H1 (cell line): ENCODE measurements around the gene POLR2C. TPM values are rescaled to one million over a fixed set of nuclear protein-coding genes. Genes with fewer than 3 reads are reported as not detected.

Experiments
- CTCF ChIA-PET: fragments of 300-600 bp; sonication (Branson Sonifier 250); formaldehyde crosslinking; loops from one replicate; lab custom pipeline; 2021; ENCODE audit not compliant: partially characterized antibody; lab: Charles Lee
- POLR2A ChIA-PET: fragments of 300-600 bp; sonication (Branson Sonifier 250); formaldehyde crosslinking; loops from one replicate; lab custom pipeline; 2021; ENCODE audit warnings: inconsistent platforms; ENCODE audit not compliant: partially characterized antibody; lab: Charles Lee
- DNase-seq, 2 experiments: peaks; one replicate each; pipeline versions ENCODE4 v3.0.0 to v3.0.0-alpha.2; 2010 to 2022; ENCODE audit warnings: low spot score in 2 of 2, low read depth in 1 of 2, mixed read lengths in 1 of 2
- FAIRE-seq: peaks from 2 replicates; lab custom pipeline; 2011; peaks lifted over from hg19 to GRCh38; lab: Jason Lieb, UNC
- H2AFZ ChIP-seq: 2 replicates; pipeline ENCODE4 v1.8.1; 2012; ENCODE audit warnings: low read length, inconsistent platforms
- H2AK5ac ChIP-seq: 2 replicates; pipeline ENCODE4 v1.6.1; 2013; ENCODE audit warnings: low read depth, low read length
- H2BK120ac ChIP-seq: replicated peaks from 2 replicates; pipeline ENCODE3; 2013; ENCODE audit warnings: low read depth, low read length, inconsistent platforms
- H2BK12ac ChIP-seq: 2 replicates; pipeline ENCODE4 v1.6.1; 2013; ENCODE audit warnings: low read depth, low read length
- H2BK15ac ChIP-seq: 2 replicates; pipeline ENCODE4 v1.6.1; 2013; ENCODE audit warnings: low read length
- H2BK20ac ChIP-seq: 2 replicates; pipeline ENCODE4 v1.6.1; 2013; ENCODE audit warnings: low read length
- H2BK5ac ChIP-seq: 2 replicates; pipeline ENCODE4 v1.6.1; 2013; ENCODE audit warnings: low read depth, low read length
- H3K14ac ChIP-seq: 2 replicates; pipeline ENCODE4 v1.6.1; 2013; ENCODE audit warnings: inconsistent platforms; ENCODE audit not compliant: insufficient read length
- H3K18ac ChIP-seq: 2 replicates; pipeline ENCODE4 v1.6.1; 2013; ENCODE audit warnings: low read length; ENCODE audit errors: extremely low read depth
- H3K23ac ChIP-seq: 2 replicates; pipeline ENCODE4 v1.6.1; 2013; ENCODE audit warnings: inconsistent platforms; ENCODE audit not compliant: insufficient read length
- H3K23me2 ChIP-seq: 2 replicates; pipeline ENCODE4 v1.6.1; 2013; ENCODE audit warnings: low read depth, low read length
- H3K27ac ChIP-seq: 2 replicates; pipeline ENCODE4 v1.6.1; 2011; ENCODE audit warnings: low read depth, low read length, inconsistent platforms
- H3K27me3 ChIP-seq, 4 experiments: replicated peaks in 1 of 4; 1 replicate in 1 of 4; 2 replicates in 3 of 4; pipeline versions ENCODE4 v1.6.1 to v1.8.1; 2011 to 2013; ENCODE audit warnings: low read length in 3 of 4, mild to moderate bottlenecking in 3 of 4, inconsistent platforms in 2 of 4, mixed read lengths in 2 of 4, moderate library complexity in 1 of 4; ENCODE audit not compliant: control insufficient read depth in 3 of 4, insufficient read depth in 3 of 4; ENCODE audit errors: extremely low read depth in 1 of 4
- H3K36me3 ChIP-seq, 4 experiments: 2 replicates each; pipeline versions ENCODE4 v1.6.1 to v1.8.1; 2011 to 2013; ENCODE audit warnings: mild to moderate bottlenecking in 4 of 4, low read length in 3 of 4, moderate library complexity in 2 of 4, control low read depth in 1 of 4, inconsistent platforms in 1 of 4; ENCODE audit not compliant: insufficient read depth in 4 of 4, control insufficient read depth in 2 of 4
- H3K4ac ChIP-seq: replicated peaks from 2 replicates; pipeline ENCODE3; 2013; ENCODE audit warnings: low read length, low read depth, mixed read lengths, inconsistent platforms; ENCODE audit not compliant: insufficient read length
- H3K4me1 ChIP-seq, 4 experiments: replicated peaks in 1 of 4; 1 replicate in 1 of 4; 2 replicates in 3 of 4; pipeline versions ENCODE4 v1.6.1 to v1.8.1; 2011 to 2013; ENCODE audit warnings: low read length in 3 of 4, inconsistent platforms in 2 of 4, mixed read lengths in 1 of 4; ENCODE audit not compliant: insufficient read depth in 4 of 4, control insufficient read depth in 3 of 4
- H3K4me2 ChIP-seq, 2 experiments: 2 replicates each; pipeline versions ENCODE4 v1.6.1 to v1.8.1; 2011 to 2013; ENCODE audit warnings: low read depth in 2 of 2, low read length in 2 of 2, control low read depth in 1 of 2, inconsistent platforms in 1 of 2, mild to moderate bottlenecking in 1 of 2; ENCODE audit not compliant: insufficient read depth in 1 of 2
- H3K4me3 ChIP-seq, 4 experiments: fragments of 200-600, 300-600 bp in 1 of 4; sonication (generic), shearing (Covaris generic), sonication (Bioruptor Twin) in 1 of 4; 2 replicates each; pipeline versions ENCODE4 v1.5.1 to v1.8.1; 2011 to 2016; ENCODE audit warnings: low read length in 4 of 4, low read depth in 3 of 4, control low read depth in 2 of 4, inconsistent platforms in 2 of 4, mild to moderate bottlenecking in 2 of 4, mixed read lengths in 1 of 4, moderate library complexity in 1 of 4; ENCODE audit not compliant: insufficient read depth in 2 of 4; ENCODE audit errors: extremely low read depth in 1 of 4
- H3K56ac ChIP-seq: replicated peaks from 2 replicates; pipeline ENCODE3; 2013; ENCODE audit warnings: low read depth, mild to moderate bottlenecking, mixed read lengths, low read length, inconsistent platforms; ENCODE audit not compliant: insufficient read length
- H3K79me1 ChIP-seq: 2 replicates; pipeline ENCODE4 v1.6.1; 2013; ENCODE audit warnings: low read depth, low read length, control low read depth
- H3K79me2 ChIP-seq, 2 experiments: 2 replicates each; pipeline versions ENCODE4 v1.6.1 to v1.8.1; 2012 to 2013; ENCODE audit warnings: low read length in 2 of 2, mild to moderate bottlenecking in 2 of 2, inconsistent platforms in 1 of 2; ENCODE audit not compliant: insufficient read depth in 2 of 2, control insufficient read depth in 1 of 2
- H3K9ac ChIP-seq, 4 experiments: replicated peaks in 1 of 4; 1 replicate in 1 of 4; 2 replicates in 3 of 4; pipeline versions ENCODE4 v1.6.1 to v1.8.1; 2011 to 2013; ENCODE audit warnings: low read depth in 3 of 4, low read length in 3 of 4, control low read depth in 2 of 4, mild to moderate bottlenecking in 2 of 4, moderate library complexity in 2 of 4, inconsistent platforms in 1 of 4; ENCODE audit errors: extremely low read depth in 1 of 4
- H3K9me3 ChIP-seq, 2 experiments: 2 replicates each; pipeline versions ENCODE4 v1.6.1 to v1.8.1; 2012 to 2013; ENCODE audit warnings: mild to moderate bottlenecking in 2 of 2, moderate library complexity in 2 of 2, control low read depth in 1 of 2, inconsistent platforms in 1 of 2, low read depth in 1 of 2, low read length in 1 of 2, mixed read lengths in 1 of 2; ENCODE audit not compliant: insufficient read depth in 2 of 2
- H4K20me1 ChIP-seq, 2 experiments: replicated peaks in 1 of 2; 2 replicates each; pipeline versions ENCODE3 to v1.8.1; 2011 to 2013; ENCODE audit warnings: inconsistent platforms in 2 of 2, low read length in 2 of 2, mild to moderate bottlenecking in 1 of 2; ENCODE audit not compliant: insufficient read depth in 2 of 2, control insufficient read depth in 1 of 2
- H4K5ac ChIP-seq: 2 replicates; pipeline ENCODE4 v1.6.1; 2013; ENCODE audit warnings: low read length, low read depth, mixed read lengths, inconsistent platforms; ENCODE audit not compliant: insufficient read length
- H4K8ac ChIP-seq: 2 replicates; pipeline ENCODE4 v1.8.0; 2013; ENCODE audit warnings: mild to moderate bottlenecking, moderate library complexity, low read length, inconsistent platforms; ENCODE audit not compliant: insufficient read depth; ENCODE audit errors: extremely low read depth
- H4K91ac ChIP-seq: replicated peaks from 2 replicates; pipeline ENCODE3; 2013; ENCODE audit warnings: low read length, mixed read lengths, inconsistent platforms; ENCODE audit not compliant: insufficient read length
- ATF2 ChIP-seq: IDR thresholded peaks from 2 replicates; pipeline ENCODE4 v1.6.1; 2012; ENCODE audit warnings: low read length, inconsistent platforms
- PHF8 ChIP-seq: fragments of 200-600 bp; sonication (generic); conservative IDR thresholded peaks from 2 replicates; pipeline ENCODE4 v1.7.1; 2012; ENCODE audit warnings: low read depth, mild to moderate bottlenecking, inconsistent platforms, low read length, moderate library complexity
- POLR2A ChIP-seq, 2 experiments: IDR thresholded peaks; 1 replicate in 1 of 2; 2 replicates in 1 of 2; pipeline ENCODE4 v1.6.1; 2011; ENCODE audit warnings: low read depth in 2 of 2, low read length in 2 of 2, mild to moderate bottlenecking in 2 of 2; ENCODE audit errors: control extremely low read depth in 1 of 2
- RBBP5 ChIP-seq: IDR thresholded peaks from 2 replicates; pipeline ENCODE4 v1.7.1; 2012; ENCODE audit warnings: low read depth, mild to moderate bottlenecking, inconsistent platforms, low read length, moderate library complexity, borderline replicate concordance
- TAF7 ChIP-seq: optimal IDR thresholded peaks from 2 replicates; pipeline ENCODE3; 2011; ENCODE audit warnings: low read depth, mild to moderate bottlenecking, inconsistent platforms, low read length, moderate library complexity, borderline replicate concordance
- YY1 ChIP-seq: IDR thresholded peaks from 2 replicates; pipeline ENCODE4 v1.6.1; 2011; ENCODE audit warnings: low read depth, mild to moderate bottlenecking, low read length
- WGBS, 2 experiments: shearing (Covaris generic) in 1 of 2; methylation state at CpG; one replicate each; pipeline versions ENCODE4 v1.1.6 to v1.1.7; 2013 to 2015; ENCODE audit warnings: low lambda C conversion rate in 2 of 2, mixed read lengths in 2 of 2, inconsistent platforms in 1 of 2, low coverage in 1 of 2, missing lambda C conversion rate in 1 of 2; ENCODE audit not compliant: insufficient replicate concordance in 2 of 2, insufficient coverage in 1 of 2, insufficient read length in 1 of 2; ENCODE audit errors: extremely low coverage in 1 of 2, missing lambda C conversion rate in 1 of 2; 5-methylcytosine and 5-hydroxymethylcytosine counted together
- polyA plus RNA-seq, 7 experiments: library from polyadenylated mRNA; depleted of rRNA in 3 of 7; stranded (reverse) in 5 of 7; unstranded in 2 of 7; fragments of >200 nt in 5 of 7; fragments of 200-250 nt in 2 of 7; gene quantifications; 1 replicate in 5 of 7; 2 replicates in 1 of 7; 4 replicates in 1 of 7; pipeline versions ENCODE4 v1.2.1 to v1.2.3, GENCODE V29; 2011 to 2013; ENCODE audit warnings: missing spikeins in 2 of 7, mixed read lengths in 2 of 7
- total RNA-seq: library from RNA; stranded (reverse); fragmentation: NEBNext Ultra II Directional; extraction: Animal tissue kit (Norgen Biotek cat#: 25700); gene quantifications from 2 replicates; pipeline ENCODE4 v1.2.1, GENCODE V29; 2021

The POLR2C gene
- total and polyA plus RNA-seq, 2 of the 8 experiments (the other 6 are each of a cell fraction or from before 2014, with no cell fraction given): 72.5 to 132 TPM

- no peaks in the 10 kb centered on the region for H3K27me3 ChIP-seq
- no peaks in the 10 kb centered on the region for H3K79me2 ChIP-seq
- H2BK120ac ChIP-seq: no peak overlapping the region
- H2BK20ac ChIP-seq: no peak overlapping the region
- H2AFZ ChIP-seq: no peak overlapping the region
- WGBS, 2 experiments: 92% methylated on average over 8 of the region's 8 CpGs; no CpG with 5 or more reads in 1 of the 2 experiments
- no peaks in the 10 kb centered on the region for H3K79me1 ChIP-seq
- H3K23ac ChIP-seq: no peak overlapping the region
- peaks cover 9 to 39% (median 30%) of the 10 kb centered on the region in 4 experiments; a peak in 7 of 8 replicates for H3K36me3 ChIP-seq
- no peak overlapping the region for H2BK15ac ChIP-seq
- no peak overlapping the region for H3K27ac ChIP-seq
- H3K4me3 ChIP-seq: no peak overlapping the region
- no peak for TF ChIP-seq ATF2
- TF ChIP-seq PHF8: no peak
- no peak for TF ChIP-seq TAF7
- no peak for TF ChIP-seq RBBP5
- no peak for TF ChIP-seq YY1
- no peak for TF ChIP-seq POLR2A (IDR thresholded peaks at IDR 0.05; ENCODE audit: control extremely low read depth in 1 of 2, low read depth in 2 of 2, low read length in 2 of 2)
- no peak overlapping the region for H3K56ac ChIP-seq
- H3K4ac ChIP-seq: no peak overlapping the region
- H2BK12ac ChIP-seq: no peak overlapping the region
- H2AK5ac ChIP-seq: no peak overlapping the region
- DNase-seq (no peak), FAIRE-seq (no peak)
- no peak overlapping the region for H2BK5ac ChIP-seq
- H4K20me1 ChIP-seq: peaks cover 0 to 2% of the 10 kb centered on the region in 2 experiments
- no peaks in the 10 kb centered on the region for H3K23me2 ChIP-seq
- H4K8ac ChIP-seq: no peak overlapping the region
- H3K4me1 ChIP-seq: no peaks in the 10 kb centered on the region
- H4K91ac ChIP-seq: no peak overlapping the region
- H4K5ac ChIP-seq: no peak overlapping the region
- CTCF ChIA-PET: interaction anchor here (1.7 to 19.2 kb wide), 3 partner anchors 9 to 123 kb away, joined by 3 to 513 read pairs (median 20); no protein-coding TSS in a partner anchor
- no peak overlapping the region for H3K9ac ChIP-seq
- no peaks in the 10 kb centered on the region for H3K9me3 ChIP-seq
- POLR2A ChIA-PET: interaction anchor here (1.1 to 1.2 kb wide), 2 partner anchors 9 to 19 kb away, joined by 3 to 4 read pairs; partner anchors contain the start of genes CIAPIN1 and COQ9
- no peak overlapping the region for H3K4me2 ChIP-seq
- no peak overlapping the region for H3K18ac ChIP-seq
- H3K14ac ChIP-seq: no peak overlapping the region
Observed at GRCh38 chr16:57427307-57427706, 35.2 kb upstream of the POLR2C start.
